Activated CD8-positive, alpha-beta T cell treated with anti-CD3 and anti-CD28 coated beads for 36 hours (primary cell): ENCODE data around the gene LGR6. TPM values are rescaled to one million over a fixed set of nuclear protein-coding genes. Genes with fewer than 3 reads are reported as not detected.

Source experiments
- ATAC-seq: fragments of 200-7000 bp; cut with Tn5 transposase; one replicate; pipeline ENCODE4 v1.10.0; 2021; ENCODE audit warnings: mild to moderate bottlenecking, moderate library complexity
- CTCF ChIA-PET: fragments of 350-600 bp; sonication (Branson Sonifier 250); formaldehyde crosslinking; loops from one replicate; lab custom pipeline; 2021; ENCODE audit warnings: antibody characterized with exemption; lab: Charles Lee
- POLR2A ChIA-PET: fragments of 350-600 bp; sonication (Branson Sonifier 250); formaldehyde crosslinking; loops from one replicate; lab custom pipeline; 2021; ENCODE audit warnings: antibody characterized with exemption; lab: Charles Lee
- DNase-seq: peaks from one replicate; pipeline ENCODE4 v3.0.0-alpha.2; 2020
- H3K27ac Mint-ChIP-seq: one replicate; pipeline ENCODE4 v1.8.0; 2021; ENCODE audit warnings: mild to moderate bottlenecking, mixed read lengths
- H3K27me3 Mint-ChIP-seq: one replicate; pipeline ENCODE4 v1.8.0; 2021; ENCODE audit warnings: mixed read lengths
- H3K36me3 Mint-ChIP-seq: one replicate; pipeline ENCODE4 v1.8.0; 2021; ENCODE audit warnings: low read depth, mixed read lengths
- H3K4me1 Mint-ChIP-seq: one replicate; pipeline ENCODE4 v1.8.0; 2021; ENCODE audit warnings: low read depth, mixed read lengths
- H3K4me3 Mint-ChIP-seq: one replicate; pipeline ENCODE4 v1.8.0; 2021; ENCODE audit warnings: mild to moderate bottlenecking, moderate library complexity, mixed read lengths
- H3K9me3 Mint-ChIP-seq: one replicate; pipeline ENCODE4 v1.8.0; 2021; ENCODE audit warnings: mixed read lengths
- intact Hi-C: fragments of 100-400 bp; cut with micrococcal nuclease; formaldehyde crosslinking; loops from one replicate; pipeline ENCODE4 v1.10.0; 2022
- total RNA-seq, 2 experiments: library from RNA; stranded (reverse); gene quantifications; one replicate each; pipeline ENCODE4 v1.2.3, GENCODE V29; 2021
- TF ChIP-seq, protein P1 (sequence below): fragments of 200-600 bp; IDR thresholded peaks from one replicate; pipeline ENCODE4 v1.8.0; 2022; ENCODE audit warnings: antibody characterized with exemption, mild to moderate bottlenecking

Gene LGR6
- total RNA-seq, 2 experiments from 2014 or later, result 0.34 TPM

DNA sequence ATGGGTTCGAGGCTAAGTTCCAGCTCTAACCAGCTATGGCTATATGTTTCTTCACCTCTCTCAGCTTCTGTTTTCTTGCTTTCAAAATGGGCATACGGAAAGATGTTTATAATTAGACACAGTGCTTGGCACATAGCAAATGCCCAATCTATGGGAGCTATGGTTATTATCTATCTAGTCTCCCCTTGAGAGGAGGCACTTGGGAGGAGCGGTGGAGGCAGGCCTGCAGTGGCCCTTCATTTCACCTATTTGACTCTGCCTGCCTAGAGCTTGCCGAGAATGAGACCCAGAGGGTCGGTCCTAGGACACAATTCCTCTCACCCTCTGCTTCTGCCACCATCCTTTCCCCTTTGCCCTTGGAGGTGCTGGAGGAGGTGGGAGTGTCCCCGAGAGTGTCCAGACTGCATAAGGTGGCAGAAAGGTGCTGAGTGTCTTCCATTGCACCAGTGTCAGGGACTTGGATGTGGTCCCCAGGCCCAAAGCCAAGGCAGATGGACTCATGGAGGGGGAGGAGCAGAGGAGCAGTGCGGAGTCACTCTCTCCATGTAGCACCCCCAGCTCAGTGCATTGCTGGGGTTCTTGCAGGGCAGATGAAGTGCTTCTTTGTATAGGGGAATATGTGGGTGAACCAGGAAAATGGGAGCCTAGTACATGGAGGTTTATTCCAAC lies 9.0 kb downstream of the LGR6 start:
- POLR2A ChIA-PET, result no interaction called here
- no peaks in the 10 kb centered on the region for H3K9me3 Mint-ChIP-seq
- no peak for ATAC-seq

GRCh38 chr1:202203238-202204039 lies 9.8 kb downstream of the LGR6 start:
- no peaks in the 10 kb centered on the region for H3K36me3 Mint-ChIP-seq
- H3K4me3 Mint-ChIP-seq, result no peak overlapping the region
- ChIA-PET CTCF (interaction anchor here (1.2 kb wide), 1 partner anchor 10 kb away, joined by 11 read pairs; the partner anchor contains the start of gene LGR6), POLR2A (no interaction called here)
- intact Hi-C loops, result no loop called here
- no peaks in the 10 kb centered on the region for H3K9me3 Mint-ChIP-seq
- peaks cover 16% of the 10 kb centered on the region for H3K4me1 Mint-ChIP-seq
- peak; percentile 69 for ATAC-seq
- H3K27ac Mint-ChIP-seq, result no peak overlapping the region
- no peaks in the 10 kb centered on the region for H3K27me3 Mint-ChIP-seq
- TF ChIP-seq, protein P1, sequence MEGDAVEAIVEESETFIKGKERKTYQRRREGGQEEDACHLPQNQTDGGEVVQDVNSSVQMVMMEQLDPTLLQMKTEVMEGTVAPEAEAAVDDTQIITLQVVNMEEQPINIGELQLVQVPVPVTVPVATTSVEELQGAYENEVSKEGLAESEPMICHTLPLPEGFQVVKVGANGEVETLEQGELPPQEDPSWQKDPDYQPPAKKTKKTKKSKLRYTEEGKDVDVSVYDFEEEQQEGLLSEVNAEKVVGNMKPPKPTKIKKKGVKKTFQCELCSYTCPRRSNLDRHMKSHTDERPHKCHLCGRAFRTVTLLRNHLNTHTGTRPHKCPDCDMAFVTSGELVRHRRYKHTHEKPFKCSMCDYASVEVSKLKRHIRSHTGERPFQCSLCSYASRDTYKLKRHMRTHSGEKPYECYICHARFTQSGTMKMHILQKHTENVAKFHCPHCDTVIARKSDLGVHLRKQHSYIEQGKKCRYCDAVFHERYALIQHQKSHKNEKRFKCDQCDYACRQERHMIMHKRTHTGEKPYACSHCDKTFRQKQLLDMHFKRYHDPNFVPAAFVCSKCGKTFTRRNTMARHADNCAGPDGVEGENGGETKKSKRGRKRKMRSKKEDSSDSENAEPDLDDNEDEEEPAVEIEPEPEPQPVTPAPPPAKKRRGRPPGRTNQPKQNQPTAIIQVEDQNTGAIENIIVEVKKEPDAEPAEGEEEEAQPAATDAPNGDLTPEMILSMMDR, result no peak
- peak; percentile 36 for DNase-seq

More for the DNA sequence above, 9.0 kb downstream of the LGR6 start:
- DNase-seq, result no peak
- Mint-ChIP-seq H3K27ac (no peak overlapping the region), H3K27me3 (no peaks in the 10 kb centered on the region), H3K4me3 (no peak overlapping the region), H3K36me3 (no peaks in the 10 kb centered on the region), H3K4me1 (peaks cover 24% of the 10 kb centered on the region)
- TF ChIP-seq, protein P1, result no peak
- intact Hi-C loops, result no loop called here
- CTCF ChIA-PET, result interaction anchor here (1.2 kb wide), 1 partner anchor 10 kb away, joined by 11 read pairs; the partner anchor contains the start of gene LGR6

DNA sequence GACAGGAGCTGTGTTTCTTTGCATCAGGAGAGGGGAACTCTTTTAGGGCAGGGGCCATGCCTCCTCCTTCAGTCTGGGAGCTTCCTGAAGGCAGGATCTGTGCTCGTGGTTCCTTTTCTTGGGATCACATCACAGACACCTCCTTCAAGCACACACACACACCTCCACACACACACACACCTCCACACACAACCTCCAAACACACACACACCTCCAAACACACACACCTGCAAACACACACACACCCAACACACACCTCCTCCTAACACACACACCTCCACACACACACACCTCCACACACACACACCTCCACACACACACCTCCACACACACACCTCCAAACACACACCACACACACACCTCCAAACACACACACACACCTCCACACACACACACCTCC lies 10.5 kb downstream of the LGR6 start:
- H3K9me3 Mint-ChIP-seq, result no peaks in the 10 kb centered on the region
- no peaks in the 10 kb centered on the region for H3K27me3 Mint-ChIP-seq
- ChIA-PET CTCF (no interaction called here), POLR2A (no interaction called here)
- H3K4me3 Mint-ChIP-seq, result no peak overlapping the region
- DNase-seq (no peak), ATAC-seq (no peak)
- H3K27ac Mint-ChIP-seq, result no peak overlapping the region
- intact Hi-C loops, result no loop called here
- H3K4me1 Mint-ChIP-seq, result peaks cover 9% of the 10 kb centered on the region
- H3K36me3 Mint-ChIP-seq, result no peaks in the 10 kb centered on the region
- TF ChIP-seq, protein P1, result no peak

- Mint-ChIP-seq H3K27ac (no peak overlapping the region), H3K9me3 (no peaks in the 10 kb centered on the region), H3K4me1 (peaks cover 2% of the 10 kb centered on the region), H3K4me3 (no peak overlapping the region), H3K36me3 (no peaks in the 10 kb centered on the region), H3K27me3 (peaks cover under 1% of the 10 kb centered on the region)
- DNase-seq (no peak), ATAC-seq (no peak)
- ChIA-PET POLR2A (interaction anchor here (0.7 kb wide), 1 partner anchor 20 kb away, joined by 3 read pairs; no protein-coding TSS in a partner anchor), CTCF (interaction anchor here (0.9 to 1.2 kb wide), 3 partner anchors 9 to 16 kb away, joined by 3 to 4 read pairs (median 4); partner anchors contain the start of gene LGR6)
- intact Hi-C loops, result no loop called here
- TF ChIP-seq, protein P1, result peak; percentile 46
Measured at GRCh38 chr1:202205523-202206190, 12.1 kb downstream of the LGR6 start.
